Stimulated activated CD4-positive, alpha-beta T cell treated with anti-CD3 and anti-CD28 coated beads, Interleukin-4, amount 100 ng/mL, for 24 hours (primary cell): ENCODE results near the gene SETX.

Experiments used
- DNase-seq: peaks from one replicate; pipeline ENCODE4 v3.0.0-alpha.2; 2020

Gene SETX

GRCh38 chr9:132350861-132351315 is 3.9 kb downstream of the SETX start:
- DNase-seq, result peak; percentile 41

- no peak for DNase-seq
These were observed 6.1 kb downstream of the SETX start for GRCh38 chr9:132348676-132349075.

GRCh38 chr9:132346177-132346576 is 8.6 kb downstream of the SETX start:
- DNase-seq, result no peak

- no peak for DNase-seq
These were observed 13.5 kb downstream of the SETX start for GRCh38 chr9:132341177-132341840.

GRCh38 chr9:132334364-132334763 is 20.4 kb downstream of the SETX start:
- DNase-seq, result no peak

GRCh38 chr9:132333556-132333955 is 21.2 kb downstream of the SETX start:
- no peak for DNase-seq

GRCh38 chr9:132328580-132328979 is 26.2 kb downstream of the SETX start:
- DNase-seq, result no peak

- no peak for DNase-seq
These were observed 27.2 kb downstream of the SETX start for GRCh38 chr9:132327537-132327936.

GRCh38 chr9:132324425-132324824 is 30.4 kb downstream of the SETX start:
- DNase-seq, result no peak

- no peak for DNase-seq
These were observed 35.2 kb downstream of the SETX start for GRCh38 chr9:132319421-132320110.

- DNase-seq, result no peak
These were observed 41.9 kb downstream of the SETX start for GRCh38 chr9:132312873-132313272.

GRCh38 chr9:132312426-132312825 is 42.4 kb downstream of the SETX start:
- no peak for DNase-seq

- DNase-seq, result no peak
These were observed 42.8 kb downstream of the SETX start for GRCh38 chr9:132311978-132312377.

GRCh38 chr9:132309056-132309455 is 45.7 kb downstream of the SETX start:
- DNase-seq, result no peak

GRCh38 chr9:132301521-132301920 is 53.3 kb downstream of the SETX start:
- no peak for DNase-seq

GRCh38 chr9:132299221-132299620 is 55.6 kb downstream of the SETX start:
- DNase-seq, result no peak

- DNase-seq, result no peak
These were observed 59.6 kb downstream of the SETX start for GRCh38 chr9:132295181-132295580.

- DNase-seq, result no peak
These were observed 61.6 kb downstream of the SETX start for GRCh38 chr9:132293145-132293721.

GRCh38 chr9:132288966-132289365 is 65.8 kb downstream of the SETX start:
- DNase-seq, result no peak

- DNase-seq, result no peak
These were observed 66.4 kb downstream of the SETX start for GRCh38 chr9:132288361-132288760.

- no peak for DNase-seq
These were observed 67.5 kb downstream of the SETX start for GRCh38 chr9:132287256-132287760.

- no peak for DNase-seq
These were observed 70.9 kb downstream of the SETX start for GRCh38 chr9:132283863-132284262.

GRCh38 chr9:132283165-132283564 is 71.6 kb downstream of the SETX start:
- no peak for DNase-seq

GRCh38 chr9:132274861-132275260 is 79.9 kb downstream of the SETX start:
- no peak for DNase-seq
